K562 (cell line): Measurements from ENCODE around the gene KRT85. TPM values are rescaled to one million over a fixed set of nuclear protein-coding genes. Genes with fewer than 3 reads are reported as not detected.

Experiments
- ATAC-seq: fragments of 200-7000 bp; cut with Tn5 transposase; 3 replicates; pipeline ENCODE4 v1.9.1; 2020; ENCODE audit warnings: moderate library complexity
- BruUV-seq: library from RNA; stranded (reverse); fragments of 400-500 nt; replicated peaks from 2 replicates; lab custom pipeline; 2021; lab: Mats Ljungman, UMichigan
- CTCF ChIA-PET: fragments of 300-600 bp; formaldehyde crosslinking; extraction: SDS; loops from one replicate; lab custom pipeline; 2021; ENCODE audit warnings: low intra/inter-chr PET ratio; lab: Yijun Ruan, JAX
- POLR2A ChIA-PET: fragments of 300-600, 350-650 bp; sonication (Branson Sonifier 250); formaldehyde crosslinking; extraction: SDS; loops from one replicate; lab custom pipeline; 2021; ENCODE audit warnings: antibody characterized with exemption, inconsistent platforms; lab: Yijun Ruan, JAX
- DNase-seq, 4 experiments: peaks; one replicate each; pipeline versions ENCODE4 v3.0.0 to v3.0.0-alpha.2; 2011 to 2018; ENCODE audit warnings: low spot score in 3 of 4, mixed read lengths in 3 of 4; ENCODE audit errors: extremely low read depth in 1 of 4
- FAIRE-seq: peaks from 2 replicates; lab custom pipeline; 2011; peaks lifted over from hg19 to GRCh38; lab: Jason Lieb, UNC
- H2AFZ ChIP-seq: 2 replicates; pipeline ENCODE4 v1.6.0; 2011; ENCODE audit warnings: low read depth, low read length, control low read depth, inconsistent platforms
- H3K27ac ChIP-seq: fragments of 200-600 bp; 3 replicates; pipeline ENCODE4 v1.8.0; 2011; ENCODE audit warnings: low read depth, mild to moderate bottlenecking, control low read depth, inconsistent platforms, low read length, moderate library complexity, mixed read lengths; ENCODE audit errors: extremely low read depth
- H3K27me3 ChIP-seq, 2 experiments: fragments of 300-600 bp in 1 of 2; 2 replicates in 1 of 2; 3 replicates in 1 of 2; pipeline versions ENCODE4 v1.6.0 to v1.8.0; 2011; ENCODE audit warnings: inconsistent platforms in 2 of 2, low read length in 2 of 2, mild to moderate bottlenecking in 1 of 2, mixed read lengths in 1 of 2, moderate library complexity in 1 of 2; ENCODE audit not compliant: control insufficient read depth in 2 of 2, insufficient read depth in 2 of 2
- H3K36me3 ChIP-seq: fragments of 300-600 bp; 3 replicates; pipeline ENCODE4 v1.8.0; 2011; ENCODE audit warnings: mild to moderate bottlenecking, low read length, inconsistent platforms; ENCODE audit not compliant: control insufficient read depth, insufficient read depth
- H3K4me1 ChIP-seq, 2 experiments: fragments of 200-600 bp in 1 of 2; replicated peaks in 1 of 2; 2 replicates in 1 of 2; 3 replicates in 1 of 2; pipeline versions ENCODE4 v1.5.1 to v1.8.0; 2011; ENCODE audit warnings: inconsistent platforms in 2 of 2, low read length in 2 of 2, mild to moderate bottlenecking in 1 of 2, mixed read lengths in 1 of 2, moderate library complexity in 1 of 2; ENCODE audit not compliant: control insufficient read depth in 2 of 2, insufficient read depth in 2 of 2
- H3K4me2 ChIP-seq: 2 replicates; pipeline ENCODE4 v1.6.1; 2011; ENCODE audit warnings: low read length, control low read depth, inconsistent platforms, mixed read lengths; ENCODE audit not compliant: insufficient read depth
- H3K4me3 ChIP-seq: fragments of 200-600 bp; sonication (generic), shearing (Covaris generic); 2 replicates; pipeline ENCODE4 v1.5.1; 2016; ENCODE audit warnings: control low read depth, inconsistent platforms
- H3K79me2 ChIP-seq: fragments of 200-600 bp; 3 replicates; pipeline ENCODE4 v1.8.0; 2011; ENCODE audit warnings: low read length, inconsistent platforms; ENCODE audit not compliant: control insufficient read depth, insufficient read depth
- H3K9ac ChIP-seq, 2 experiments: 2 replicates each; pipeline versions ENCODE4 v1.6.0 to v1.6.1; 2011; ENCODE audit warnings: low read depth in 2 of 2, low read length in 2 of 2, control low read depth in 1 of 2, inconsistent platforms in 1 of 2, mild to moderate bottlenecking in 1 of 2, mixed read lengths in 1 of 2; ENCODE audit not compliant: insufficient read depth in 1 of 2
- H3K9me1 ChIP-seq: one replicate; pipeline ENCODE4 v1.6.0; 2011; ENCODE audit warnings: inconsistent platforms, mild to moderate bottlenecking, low read length, moderate library complexity; ENCODE audit not compliant: control insufficient read depth, insufficient read depth
- H3K9me3 ChIP-seq: replicated peaks from 2 replicates; pipeline ENCODE4 v1.5.1; 2011; ENCODE audit warnings: low read depth, low read length, inconsistent platforms; ENCODE audit not compliant: control insufficient read depth, insufficient read depth
- H4K20me1 ChIP-seq: replicated peaks from 2 replicates; pipeline ENCODE4 v1.6.1; 2011; ENCODE audit warnings: low read length, inconsistent platforms, mixed read lengths; ENCODE audit not compliant: control insufficient read depth, insufficient read depth
- ARID3B ChIP-seq: fragments of 250-450 bp; sonication (Bioruptor Pico); IDR thresholded peaks from 2 replicates; pipeline ENCODE4 v1.4.0; 2020; ENCODE audit warnings: borderline replicate concordance
- HNRNPUL1 ChIP-seq: fragments of 200-400 bp; formaldehyde crosslinking; IDR thresholded peaks from 2 replicates; pipeline ENCODE4 v1.6.1; 2017; ENCODE audit warnings: low read length
- NFE2L1 ChIP-seq: fragments of 450-650 bp; IDR thresholded peaks from 2 replicates; pipeline ENCODE4 v1.6.1; 2016; ENCODE audit warnings: missing genetic modification characterization, low read depth, mild to moderate bottlenecking, missing compliant biosample characterization, moderate library complexity, borderline replicate concordance
- WGBS: fragments of 100-300 bp; shearing (Covaris generic); methylation state at CpG from one replicate; pipeline ENCODE4 v1.1.6; 2016; ENCODE audit warnings: low coverage, mixed read lengths; ENCODE audit not compliant: insufficient coverage; ENCODE audit errors: missing lambda C conversion rate; 5-methylcytosine and 5-hydroxymethylcytosine counted together
- in situ Hi-C: fragments of 300-500 bp; cut with MboI; formaldehyde crosslinking; loops from 4 replicates; pipeline ENCODE4 v1.15.0; 2018; ENCODE audit warnings: inconsistent platforms, mixed read lengths
- intact Hi-C: fragments of 100-400 bp; cut with micrococcal nuclease; formaldehyde crosslinking; loops from 2 replicates; pipeline ENCODE4 v1.14.2; 2022
- polyA plus RNA-seq, 8 experiments: library from polyadenylated mRNA; depleted of rRNA in 4 of 8; stranded (reverse) in 5 of 8; unstranded in 3 of 8; fragments of >200 nt; fragmentation: Nextera tagmentation in 2 of 8; fragmentation: Illumina TruSeq in 1 of 8; extraction: Ambion mirVana in 2 of 8; extraction: Trizol in 1 of 8; gene quantifications; 2 replicates each; pipeline versions ENCODE4 v1.2.1 to v1.2.3, GENCODE V29; 2011 to 2014; ENCODE audit warnings: inconsistent platforms in 1 of 8, missing spikeins in 1 of 8
- total RNA-seq, 7 experiments: library from RNA; depleted of rRNA in 6 of 7; stranded (reverse); fragments of >200 nt in 6 of 7; fragmentation: Illumina TruSeq in 2 of 7; extraction: Trizol in 2 of 7; gene quantifications; 2 replicates each; pipeline versions ENCODE4 v1.2.1 to v1.2.3, GENCODE V29; 2011 to 2021; ENCODE audit warnings: low replicate concordance in 1 of 7
- TF ChIP-seq, protein P1 (sequence below): fragments of 150-350 bp; conservative IDR thresholded peaks from 2 replicates; pipeline ENCODE4 v1.6.1; 2014; ENCODE audit warnings: low read length

The KRT85 gene
- total and polyA plus RNA-seq, 9 of the 15 experiments (the other 6 are each of a cell fraction or from before 2014, with no cell fraction given): not detected

DNA sequence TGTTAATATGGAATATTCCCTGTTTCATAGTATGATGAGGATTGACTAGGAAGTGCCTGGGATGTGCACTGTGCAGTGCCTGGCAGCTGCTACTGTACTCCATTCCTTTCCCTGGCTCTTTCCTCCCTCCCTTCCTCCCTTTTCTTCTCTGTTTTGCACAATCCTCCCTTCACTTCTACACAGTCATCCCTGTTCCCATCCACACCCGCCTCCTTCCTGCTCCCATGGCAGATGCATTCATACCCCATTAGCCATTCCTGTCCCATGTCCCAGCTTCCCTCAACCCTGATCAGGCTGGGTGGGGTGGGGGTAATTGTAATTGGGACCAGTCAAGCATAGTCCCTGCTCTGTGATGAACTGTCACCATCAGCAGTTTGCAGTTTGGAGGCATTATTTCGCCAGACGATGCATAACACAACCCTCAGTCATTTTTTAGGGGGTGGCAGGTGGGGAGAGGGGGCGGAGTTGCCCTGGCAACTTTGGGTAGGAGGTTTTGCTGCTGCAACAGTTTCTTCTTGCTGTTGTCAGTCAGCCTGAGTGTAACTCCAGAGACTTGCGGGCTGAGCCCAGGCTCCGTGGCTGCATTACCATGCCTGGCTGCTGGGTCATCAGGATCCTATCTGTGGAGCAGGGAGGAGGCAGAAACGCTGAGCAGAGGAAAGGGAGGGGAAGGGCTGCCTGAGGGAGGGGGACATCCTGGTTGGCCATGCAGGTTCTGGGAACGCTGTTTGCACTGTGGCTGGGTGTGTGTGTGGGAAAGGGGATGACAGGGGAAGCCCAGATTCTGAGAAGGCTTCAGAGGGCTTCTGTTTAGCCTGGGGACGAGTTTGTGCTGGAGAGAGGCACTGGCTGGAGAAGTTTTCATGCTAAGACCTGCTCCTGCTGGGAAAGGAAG is 22.3 kb upstream of the KRT85 start:
- Histone ChIP-seq H3K4me2 (no peak overlapping the region), H2AFZ (no peak overlapping the region), H3K9ac (no peak overlapping the region), H3K36me3 (no peaks in the 10 kb centered on the region), H3K9me1 (no peaks in the 10 kb centered on the region), H3K79me2 (no peaks in the 10 kb centered on the region), H3K27ac (no peak overlapping the region), H4K20me1 (0 out of 2 replicates have a peak, but pooled peaks cover 4% of the 10 kb centered on the region), H3K27me3 (peaks cover 0 to 34% of the 10 kb centered on the region in 2 experiments; a peak in 2 of 5 replicates), H3K4me3 (no peak overlapping the region), H3K4me1 (no peaks in the 10 kb centered on the region), H3K9me3 (no peaks in the 10 kb centered on the region)
- ChIA-PET POLR2A (no interaction called here), CTCF (interaction anchor here (1.2 kb wide), 1 partner anchor 490 kb away, joined by 5 read pairs; no protein-coding TSS in a partner anchor)
- no peak for DNase-seq
- in situ Hi-C loops: no loop called here
- BruUV-seq: no TSS peak
- TF ChIP-seq NFE2L1 (tag): no peak
- no peak for TF ChIP-seq HNRNPUL1
- TF ChIP-seq, protein P1, sequence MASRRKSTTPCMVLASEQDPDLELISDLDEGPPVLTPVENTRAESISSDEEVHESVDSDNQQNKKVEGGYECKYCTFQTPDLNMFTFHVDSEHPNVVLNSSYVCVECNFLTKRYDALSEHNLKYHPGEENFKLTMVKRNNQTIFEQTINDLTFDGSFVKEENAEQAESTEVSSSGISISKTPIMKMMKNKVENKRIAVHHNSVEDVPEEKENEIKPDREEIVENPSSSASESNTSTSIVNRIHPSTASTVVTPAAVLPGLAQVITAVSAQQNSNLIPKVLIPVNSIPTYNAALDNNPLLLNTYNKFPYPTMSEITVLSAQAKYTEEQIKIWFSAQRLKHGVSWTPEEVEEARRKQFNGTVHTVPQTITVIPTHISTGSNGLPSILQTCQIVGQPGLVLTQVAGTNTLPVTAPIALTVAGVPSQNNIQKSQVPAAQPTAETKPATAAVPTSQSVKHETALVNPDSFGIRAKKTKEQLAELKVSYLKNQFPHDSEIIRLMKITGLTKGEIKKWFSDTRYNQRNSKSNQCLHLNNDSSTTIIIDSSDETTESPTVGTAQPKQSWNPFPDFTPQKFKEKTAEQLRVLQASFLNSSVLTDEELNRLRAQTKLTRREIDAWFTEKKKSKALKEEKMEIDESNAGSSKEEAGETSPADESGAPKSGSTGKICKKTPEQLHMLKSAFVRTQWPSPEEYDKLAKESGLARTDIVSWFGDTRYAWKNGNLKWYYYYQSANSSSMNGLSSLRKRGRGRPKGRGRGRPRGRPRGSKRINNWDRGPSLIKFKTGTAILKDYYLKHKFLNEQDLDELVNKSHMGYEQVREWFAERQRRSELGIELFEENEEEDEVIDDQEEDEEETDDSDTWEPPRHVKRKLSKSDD: no peak
- TF ChIP-seq ARID3B (CRISPR knock-in tag): no peak
- no peak for ATAC-seq
- 1% methylated on average over 9 of the region's 9 CpGs for WGBS
- intact Hi-C loops: no loop called here
- FAIRE-seq: no peak
